Calu3 (cell line): ENCODE data around the gene CCL27. TPM values are rescaled to one million over a fixed set of nuclear protein-coding genes. Genes with fewer than 3 reads are reported as not detected.

Experiments used
- BruUV-seq: library from RNA; stranded (reverse); fragments of 400-500 nt; replicated peaks from 2 replicates; lab custom pipeline; 2021; lab: Mats Ljungman, UMichigan
- CTCF ChIA-PET: fragments of 300-600 bp; sonication (Branson Sonifier 250); formaldehyde crosslinking; loops from one replicate; lab custom pipeline; 2022; ENCODE audit warnings: antibody characterized with exemption; lab: Charles Lee
- DNase-seq: peaks from one replicate; pipeline ENCODE4 v3.0.0; 2022
- H3K27ac Mint-ChIP-seq: one replicate; pipeline ENCODE4 v1.8.0; 2022; ENCODE audit warnings: mixed read lengths; ENCODE audit not compliant: unreplicated experiment
- H3K27me3 Mint-ChIP-seq: one replicate; pipeline ENCODE4 v1.8.0; 2022; ENCODE audit warnings: mixed read lengths; ENCODE audit not compliant: unreplicated experiment
- H3K36me3 Mint-ChIP-seq: one replicate; pipeline ENCODE4 v1.8.0; 2022; ENCODE audit warnings: mild to moderate bottlenecking, moderate library complexity, mixed read lengths; ENCODE audit not compliant: insufficient read depth, unreplicated experiment
- H3K4me1 Mint-ChIP-seq: one replicate; pipeline ENCODE4 v1.8.0; 2022; ENCODE audit warnings: mild to moderate bottlenecking, low read depth, mixed read lengths; ENCODE audit not compliant: unreplicated experiment
- H3K4me3 Mint-ChIP-seq: one replicate; pipeline ENCODE4 v1.8.0; 2022; ENCODE audit warnings: mild to moderate bottlenecking, low read depth, moderate library complexity, mixed read lengths; ENCODE audit not compliant: unreplicated experiment
- H3K9me3 Mint-ChIP-seq: one replicate; pipeline ENCODE4 v1.8.0; 2022; ENCODE audit warnings: low read depth, mixed read lengths; ENCODE audit not compliant: unreplicated experiment
- intact Hi-C: fragments of 100-400 bp; cut with micrococcal nuclease; formaldehyde crosslinking; loops from one replicate; pipeline ENCODE4 v1.10.0; 2022; ENCODE audit not compliant: unreplicated experiment
- total RNA-seq: library from RNA; stranded (reverse); gene quantifications from 2 replicates; pipeline ENCODE4 v1.2.3, GENCODE V29; 2022
- TF ChIP-seq, protein P1 (sequence below): fragments of 200-600 bp; IDR thresholded peaks from one replicate; pipeline ENCODE4 v1.8.0; 2022; ENCODE audit warnings: antibody characterized with exemption; ENCODE audit not compliant: unreplicated experiment

Gene CCL27
- total RNA-seq, 1 experiment from 2014 or later: not detected

DNA sequence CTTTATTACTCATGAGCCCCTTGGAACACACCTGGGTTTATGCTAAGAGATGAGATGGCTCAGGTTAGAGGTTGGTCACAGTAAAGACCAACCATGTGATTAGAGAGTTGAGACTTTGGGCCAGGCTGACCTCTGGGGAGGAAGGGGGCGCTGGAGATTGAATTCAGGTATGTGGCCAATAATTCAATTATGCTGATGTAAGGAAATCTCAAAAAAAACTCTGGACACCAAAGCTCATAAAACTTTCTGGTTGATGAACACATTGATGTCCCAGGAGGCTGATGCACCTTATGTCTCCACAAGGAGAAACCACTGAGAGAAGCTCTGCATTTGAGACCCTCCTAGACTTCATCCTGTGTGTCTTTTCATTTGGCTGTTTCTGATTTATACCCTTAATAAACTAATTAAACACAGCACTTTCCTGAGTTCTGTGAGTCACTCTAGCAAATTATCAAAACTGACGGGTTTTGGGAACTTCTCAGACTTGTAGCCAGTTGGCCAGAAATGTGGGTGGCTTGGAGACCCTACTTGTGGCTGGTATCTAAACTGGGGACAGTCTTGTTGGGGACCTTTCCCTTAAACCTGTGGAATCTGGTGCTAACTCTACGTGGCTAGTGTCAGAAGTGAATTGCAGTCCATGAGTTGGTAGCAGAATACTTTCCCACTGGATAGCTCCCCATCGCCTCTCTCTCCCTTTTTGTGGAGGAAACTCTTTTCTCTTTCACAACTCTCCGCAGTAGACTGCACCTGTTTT lies 7.5 kb upstream of the CCL27 start:
- CTCF ChIA-PET: no interaction called here
- no peaks in the 10 kb centered on the region for H3K4me1 Mint-ChIP-seq
- H3K27me3 Mint-ChIP-seq: peaks cover 12% of the 10 kb centered on the region
- H3K36me3 Mint-ChIP-seq: peaks cover 10% of the 10 kb centered on the region
- H3K9me3 Mint-ChIP-seq: no peaks in the 10 kb centered on the region
- TF ChIP-seq, protein P1, sequence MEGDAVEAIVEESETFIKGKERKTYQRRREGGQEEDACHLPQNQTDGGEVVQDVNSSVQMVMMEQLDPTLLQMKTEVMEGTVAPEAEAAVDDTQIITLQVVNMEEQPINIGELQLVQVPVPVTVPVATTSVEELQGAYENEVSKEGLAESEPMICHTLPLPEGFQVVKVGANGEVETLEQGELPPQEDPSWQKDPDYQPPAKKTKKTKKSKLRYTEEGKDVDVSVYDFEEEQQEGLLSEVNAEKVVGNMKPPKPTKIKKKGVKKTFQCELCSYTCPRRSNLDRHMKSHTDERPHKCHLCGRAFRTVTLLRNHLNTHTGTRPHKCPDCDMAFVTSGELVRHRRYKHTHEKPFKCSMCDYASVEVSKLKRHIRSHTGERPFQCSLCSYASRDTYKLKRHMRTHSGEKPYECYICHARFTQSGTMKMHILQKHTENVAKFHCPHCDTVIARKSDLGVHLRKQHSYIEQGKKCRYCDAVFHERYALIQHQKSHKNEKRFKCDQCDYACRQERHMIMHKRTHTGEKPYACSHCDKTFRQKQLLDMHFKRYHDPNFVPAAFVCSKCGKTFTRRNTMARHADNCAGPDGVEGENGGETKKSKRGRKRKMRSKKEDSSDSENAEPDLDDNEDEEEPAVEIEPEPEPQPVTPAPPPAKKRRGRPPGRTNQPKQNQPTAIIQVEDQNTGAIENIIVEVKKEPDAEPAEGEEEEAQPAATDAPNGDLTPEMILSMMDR: no peak
- intact Hi-C loops: no loop called here
- no TSS peak for BruUV-seq
- DNase-seq: no peak
- no peak overlapping the region for H3K4me3 Mint-ChIP-seq
- no peak overlapping the region for H3K27ac Mint-ChIP-seq

DNA sequence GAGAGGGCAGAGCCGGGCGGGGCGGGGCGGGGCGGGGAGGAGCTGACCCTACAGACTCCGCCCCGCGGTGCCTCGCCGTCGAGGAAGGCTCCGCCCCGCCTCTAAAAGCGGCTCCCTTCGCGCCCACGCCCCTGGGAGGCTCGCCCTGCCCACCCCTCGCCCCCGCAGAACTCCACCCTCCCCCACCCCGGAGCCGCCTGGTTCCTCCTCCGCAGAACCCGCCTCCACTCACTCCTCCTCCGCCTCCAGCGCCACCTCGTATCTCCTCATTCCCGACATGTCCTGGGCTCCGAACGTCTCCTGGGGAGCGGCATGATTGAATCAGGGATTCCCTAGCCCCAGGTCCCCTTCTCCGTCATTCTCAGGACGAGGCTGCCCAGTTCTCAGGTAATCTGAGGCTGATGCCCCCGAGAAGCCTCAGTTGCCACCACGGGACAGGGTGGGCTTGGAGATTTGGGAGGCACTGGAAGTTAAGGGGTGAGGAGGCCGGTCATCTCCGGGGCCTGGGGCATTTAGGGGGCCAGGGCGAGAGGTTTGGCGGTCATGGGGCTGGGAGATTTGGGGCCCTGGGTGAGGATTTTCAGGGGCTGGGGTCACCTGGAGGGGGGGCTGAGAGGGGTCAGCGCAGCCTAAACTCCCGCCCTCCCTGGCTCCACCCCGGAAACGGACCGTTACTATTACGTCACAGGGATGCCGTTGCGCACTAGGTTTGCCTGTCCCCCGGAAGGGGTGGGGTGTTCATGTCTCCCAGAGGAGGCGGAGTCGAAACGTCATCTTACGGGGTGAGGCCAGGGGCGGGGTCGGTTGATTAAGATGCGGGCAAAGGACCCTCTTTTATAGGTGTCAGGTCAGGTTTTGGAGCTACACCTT lies 3.2 kb upstream of the CCL27 start:
- intact Hi-C loops: no loop called here
- TF ChIP-seq, protein P1: no peak
- Mint-ChIP-seq H3K27me3 (peaks cover 12% of the 10 kb centered on the region), H3K27ac (peak overlapping the region; percentile 82), H3K36me3 (peaks cover 15% of the 10 kb centered on the region), H3K9me3 (no peaks in the 10 kb centered on the region), H3K4me3 (peak overlapping the region; percentile 68), H3K4me1 (no peaks in the 10 kb centered on the region)
- BruUV-seq: TSS peak; percentile 69
- DNase-seq: peak; percentile 78
- CTCF ChIA-PET: interaction anchor here (0.6 to 1.0 kb wide), 4 partner anchors 13 to 982 kb away, joined by 3 to 7 read pairs (median 5); partner anchors contain the start of genes GALT and IL11RA

DNA sequence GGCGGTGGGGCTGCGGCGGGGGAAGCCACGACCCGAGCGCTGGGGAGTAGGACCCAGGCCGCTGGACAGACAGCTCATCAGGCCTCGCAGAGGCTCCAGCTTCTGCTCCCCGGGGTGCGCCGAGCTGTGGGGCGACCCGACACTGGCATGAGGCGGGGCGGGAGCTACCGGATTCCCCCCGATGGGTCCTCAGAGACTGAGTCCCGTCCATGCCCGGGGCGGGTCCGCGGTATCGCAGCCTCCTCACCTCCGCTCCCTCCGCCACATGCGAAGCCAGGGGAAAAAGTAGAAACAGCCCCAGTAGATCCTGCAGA lies 2.6 kb upstream of the CCL27 start:
- DNase-seq: no peak
- Mint-ChIP-seq H3K27me3 (peaks cover 12% of the 10 kb centered on the region), H3K4me3 (peak overlapping the region; percentile 68), H3K27ac (no peak overlapping the region), H3K4me1 (no peaks in the 10 kb centered on the region), H3K36me3 (peaks cover 15% of the 10 kb centered on the region), H3K9me3 (no peaks in the 10 kb centered on the region)
- intact Hi-C loops: no loop called here
- CTCF ChIA-PET: interaction anchor here (0.6 to 1.0 kb wide), 4 partner anchors 13 to 983 kb away, joined by 3 to 7 read pairs (median 5); partner anchors contain the start of genes GALT and IL11RA
- TF ChIP-seq, protein P1: no peak
- no TSS peak for BruUV-seq

DNA sequence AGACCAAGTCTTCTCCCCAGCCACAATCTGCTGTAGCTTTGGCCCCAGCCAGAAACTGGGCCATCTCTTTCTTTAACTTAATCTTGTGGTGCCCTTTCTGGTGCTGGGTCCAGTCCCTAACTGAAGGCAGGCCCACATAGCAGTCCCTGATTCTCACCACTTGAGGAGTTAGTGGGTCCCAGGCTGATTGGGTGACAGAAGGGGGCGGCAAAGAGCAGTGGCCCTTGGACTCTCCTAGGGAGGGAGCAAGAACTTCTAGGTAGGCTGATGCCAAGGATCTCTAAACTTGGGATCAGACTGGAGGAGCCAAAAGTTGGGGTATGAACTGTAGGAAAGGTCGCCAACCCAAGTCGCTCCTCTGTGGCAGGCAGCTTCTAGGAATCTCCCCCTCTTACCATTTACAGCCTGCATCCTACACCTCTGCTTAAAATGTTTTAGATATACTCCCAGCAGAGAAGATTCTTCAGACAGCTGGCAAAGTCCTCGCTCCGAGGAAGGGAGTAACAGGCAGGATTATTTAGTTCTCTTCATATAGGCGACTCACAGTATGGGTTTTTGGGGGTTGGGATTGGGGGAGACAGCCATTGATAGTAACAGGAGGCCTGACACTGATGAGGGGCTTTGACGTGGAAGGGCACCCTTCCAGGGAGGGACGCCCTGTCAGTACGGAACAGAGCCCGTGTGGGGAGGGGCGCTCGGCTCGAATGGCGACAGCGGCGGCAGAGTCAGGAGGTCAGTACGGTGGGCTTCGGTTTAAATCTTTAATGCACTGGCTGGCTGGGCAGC lies 2.0 kb upstream of the CCL27 start:
- peaks cover 8% of the 10 kb centered on the region for H3K27me3 Mint-ChIP-seq
- intact Hi-C loops: no loop called here

More for the DNA sequence above, 2.0 kb upstream of the CCL27 start:
- no peaks in the 10 kb centered on the region for H3K9me3 Mint-ChIP-seq
- H3K27ac Mint-ChIP-seq: no peak overlapping the region
- TF ChIP-seq, protein P1: peak; percentile 66
- peak; percentile 71 for DNase-seq
- H3K4me3 Mint-ChIP-seq: peak overlapping the region; percentile 68
- no TSS peak for BruUV-seq
- no peaks in the 10 kb centered on the region for H3K4me1 Mint-ChIP-seq
- CTCF ChIA-PET: interaction anchor here (1.0 kb wide), 2 partner anchors 12 to 18 kb away, joined by 4 to 6 read pairs; partner anchors contain the start of genes GALT and IL11RA
- H3K36me3 Mint-ChIP-seq: peaks cover 15% of the 10 kb centered on the region
